ENCODE results near the gene SPTLC1.
"Not testable (repeated sequence)": the region's sequence is repeated elsewhere in the genome, so short reads cannot be mapped to it uniquely, and the experiment has no call there.

SPTLC1 gene

GRCh38 chr9:92035687-92036410 is 79.4 kb downstream of the SPTLC1 start:
- H3K4me1 Mint-ChIP-seq = no peaks in the 10 kb centered on the region
- H3K9me3 Mint-ChIP-seq = no peaks in the 10 kb centered on the region
- peaks cover 70% of the 10 kb centered on the region for H3K36me3 Mint-ChIP-seq
- H3K27ac Mint-ChIP-seq = no peak overlapping the region
- DNase-seq (ENCODE audit: low spot score in 2 of 2) = no peak
- H3K4me3 Mint-ChIP-seq = no peak overlapping the region
- ATAC-seq = no peak

- Mint-ChIP-seq H3K4me3 (no peak overlapping the region), H3K9me3 (no peaks in the 10 kb centered on the region), H3K4me1 (no peaks in the 10 kb centered on the region), H3K27ac (no peak overlapping the region), H3K36me3 (peaks cover 77% of the 10 kb centered on the region)
- ATAC-seq (no peak), DNase-seq (ENCODE audit: low spot score in 2 of 2) (no peak)
Observed at GRCh38 chr9:92035146-92035545, 80.1 kb downstream of the SPTLC1 start.

- ATAC-seq (no peak), DNase-seq (ENCODE audit: low spot score in 2 of 2) (no peak)
- H3K4me3 Mint-ChIP-seq = no peak overlapping the region
- H3K27ac Mint-ChIP-seq = no peak overlapping the region
- peaks cover 85% of the 10 kb centered on the region for H3K36me3 Mint-ChIP-seq
- no peaks in the 10 kb centered on the region for H3K9me3 Mint-ChIP-seq
- no peaks in the 10 kb centered on the region for H3K4me1 Mint-ChIP-seq
Observed at GRCh38 chr9:92033991-92034390, 81.2 kb downstream of the SPTLC1 start.

GRCh38 chr9:92033307-92033706 is 81.9 kb downstream of the SPTLC1 start:
- Mint-ChIP-seq H3K27ac (no peak overlapping the region), H3K4me3 (no peak overlapping the region), H3K9me3 (no peaks in the 10 kb centered on the region), H3K4me1 (no peaks in the 10 kb centered on the region), H3K36me3 (peaks cover 79% of the 10 kb centered on the region)
- DNase-seq (ENCODE audit: low spot score in 2 of 2) (no peak), ATAC-seq (no peak)

- DNase-seq (ENCODE audit: low spot score in 2 of 2) (no peak), ATAC-seq (no peak)
- H3K27ac Mint-ChIP-seq = no peak overlapping the region
- peaks cover 74% of the 10 kb centered on the region for H3K36me3 Mint-ChIP-seq
- H3K9me3 Mint-ChIP-seq = no peaks in the 10 kb centered on the region
- no peak overlapping the region for H3K4me3 Mint-ChIP-seq
- H3K4me1 Mint-ChIP-seq = no peaks in the 10 kb centered on the region
Observed at GRCh38 chr9:92032891-92033290, 82.3 kb downstream of the SPTLC1 start.

GRCh38 chr9:92030367-92030766 is 84.8 kb downstream of the SPTLC1 start:
- no peak overlapping the region for H3K27ac Mint-ChIP-seq
- peaks cover 58% of the 10 kb centered on the region for H3K36me3 Mint-ChIP-seq
- no peak for ATAC-seq
- H3K4me1 Mint-ChIP-seq = no peaks in the 10 kb centered on the region
- no peak for DNase-seq (ENCODE audit: low spot score in 2 of 2)
- no peak overlapping the region for H3K4me3 Mint-ChIP-seq
- no peaks in the 10 kb centered on the region for H3K9me3 Mint-ChIP-seq

- ATAC-seq (no peak), DNase-seq (ENCODE audit: low spot score in 2 of 2) (no peak)
- Mint-ChIP-seq H3K9me3 (no peaks in the 10 kb centered on the region), H3K4me1 (no peaks in the 10 kb centered on the region), H3K4me3 (no peak overlapping the region), H3K27ac (no peak overlapping the region), H3K36me3 (peaks cover 50% of the 10 kb centered on the region)
Observed at GRCh38 chr9:92029553-92029952, 85.7 kb downstream of the SPTLC1 start.

- peak in 1 of 2 donors; percentile 32 for DNase-seq (ENCODE audit: low spot score in 2 of 2)
- no peak overlapping the region for H3K4me3 Mint-ChIP-seq
- H3K4me1 Mint-ChIP-seq = no peaks in the 10 kb centered on the region
- H3K9me3 Mint-ChIP-seq = no peaks in the 10 kb centered on the region
- peaks cover 21% of the 10 kb centered on the region for H3K36me3 Mint-ChIP-seq
- no peak overlapping the region for H3K27ac Mint-ChIP-seq
- no peak for ATAC-seq
Observed at GRCh38 chr9:92026206-92027002, 88.8 kb downstream of the SPTLC1 start.

GRCh38 chr9:92021785-92022541 is 93.2 kb downstream of the SPTLC1 start:
- H3K9me3 Mint-ChIP-seq, H3K36me3 Mint-ChIP-seq, H3K4me3 Mint-ChIP-seq, H3K4me1 Mint-ChIP-seq, H3K27ac Mint-ChIP-seq: not testable (repeated sequence)
- DNase-seq (ENCODE audit: low spot score in 2 of 2) = peak in 1 of 2 donors; percentile 20
- peak; percentile 62 for ATAC-seq

GRCh38 chr9:92019658-92020057 is 95.6 kb downstream of the SPTLC1 start:
- H3K9me3 Mint-ChIP-seq = peaks cover 2% of the 10 kb centered on the region
- no peak overlapping the region for H3K27ac Mint-ChIP-seq
- DNase-seq (ENCODE audit: low spot score in 2 of 2) (peak in 1 of 2 donors; percentile 25), ATAC-seq (no peak)
- H3K4me3 Mint-ChIP-seq = no peak overlapping the region
- no peaks in the 10 kb centered on the region for H3K36me3 Mint-ChIP-seq
- H3K4me1 Mint-ChIP-seq = no peaks in the 10 kb centered on the region

- Mint-ChIP-seq H3K36me3 (no peaks in the 10 kb centered on the region), H3K27ac (no peak overlapping the region)
- DNase-seq (ENCODE audit: low spot score in 2 of 2) = no peak
Observed at GRCh38 chr9:92010705-92011536, 104.3 kb downstream of the SPTLC1 start.

GRCh38 chr9:92010253-92010652 is 105.0 kb downstream of the SPTLC1 start:
- not testable (repeated sequence) for ATAC-seq; H3K27ac Mint-ChIP-seq; H3K9me3 Mint-ChIP-seq; H3K4me1 Mint-ChIP-seq; H3K36me3 Mint-ChIP-seq; H3K4me3 Mint-ChIP-seq; DNase-seq (ENCODE audit: low spot score in 2 of 2)

More at GRCh38 chr9:92010705-92011536, 104.3 kb downstream of the SPTLC1 start:
- Mint-ChIP-seq H3K4me1 (no peaks in the 10 kb centered on the region), H3K9me3 (peaks cover 2% of the 10 kb centered on the region), H3K4me3 (no peak overlapping the region)
- no peak for ATAC-seq

- DNase-seq (ENCODE audit: low spot score in 2 of 2) = no peak
- Mint-ChIP-seq H3K9me3 (no peaks in the 10 kb centered on the region), H3K27ac (no peak overlapping the region), H3K36me3 (no peaks in the 10 kb centered on the region), H3K4me1 (no peaks in the 10 kb centered on the region), H3K4me3 (no peak overlapping the region)
- no peak for ATAC-seq
Observed at GRCh38 chr9:92008041-92008440, 107.2 kb downstream of the SPTLC1 start.

GRCh38 chr9:92004045-92004392 is 111.2 kb downstream of the SPTLC1 start:
- H3K27ac Mint-ChIP-seq = no peak overlapping the region
- DNase-seq (ENCODE audit: low spot score in 2 of 2) (no peak), ATAC-seq (no peak)
- H3K9me3 Mint-ChIP-seq = no peaks in the 10 kb centered on the region
- H3K36me3 Mint-ChIP-seq = no peaks in the 10 kb centered on the region
- H3K4me1 Mint-ChIP-seq = no peaks in the 10 kb centered on the region
- no peak overlapping the region for H3K4me3 Mint-ChIP-seq

All from stimulated activated effector memory CD8-positive, alpha-beta T cell treated with anti-CD3 and anti-CD28 coated beads, Interleukin-12 subunit alpha, Interleukin-12 subunit beta, amount 100 ng/mL, for 72 hours (primary cell).